B cell (primary cell): ENCODE measurements around the gene SEMA3E.

ENCODE experiments used
- CTCF ChIP-seq: fragments of 200-600 bp; IDR thresholded peaks from one replicate; pipeline ENCODE4 v1.8.0; 2022; ENCODE audit warnings: antibody characterized with exemption, mild to moderate bottlenecking
- EZH2 ChIP-seq: IDR thresholded peaks from 2 replicates; pipeline ENCODE4 v1.6.1; 2012; ENCODE audit warnings: borderline replicate concordance, low read depth, mild to moderate bottlenecking, moderate library complexity, low read length; ENCODE audit not compliant: insufficient read depth, poor library complexity, severe bottlenecking

DNA sequence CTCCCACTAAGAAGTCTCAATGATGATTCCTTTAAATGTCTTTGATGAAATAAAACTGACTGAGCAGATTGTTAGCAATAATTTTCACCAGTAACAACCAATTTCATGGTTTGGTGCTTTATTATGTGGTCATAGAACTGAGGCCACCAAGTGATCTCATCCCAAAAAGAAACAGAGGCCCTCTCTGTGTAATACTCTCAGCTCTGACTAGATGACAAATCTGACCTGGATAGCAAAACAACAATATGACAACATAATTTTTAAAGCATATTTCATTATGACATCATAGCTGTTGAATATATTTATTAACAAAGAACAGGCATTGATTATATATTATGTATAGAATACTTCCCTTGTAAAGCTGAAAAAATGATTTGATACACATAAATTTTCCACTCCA lies 5.9 kb downstream of the SEMA3E start:
- TF ChIP-seq CTCF (no peak), EZH2 (no peak)
